GM19452 (cell line): Measurements from ENCODE around the gene RGSL1.
"Not testable (repeated sequence)": the region's sequence is repeated elsewhere in the genome, so short reads cannot be mapped to it uniquely, and the experiment has no call there.

Source experiments
- ATAC-seq: cut with Tn5 transposase; IDR thresholded peaks from one replicate; pipeline ENCODE4 v1.9.1; 2021; ENCODE audit not compliant: unreplicated experiment

RGSL1 gene

GRCh38 chr1:182446033-182446669 lies 3.8 kb upstream of the RGSL1 start:
- ATAC-seq, result peak; percentile 73

DNA sequence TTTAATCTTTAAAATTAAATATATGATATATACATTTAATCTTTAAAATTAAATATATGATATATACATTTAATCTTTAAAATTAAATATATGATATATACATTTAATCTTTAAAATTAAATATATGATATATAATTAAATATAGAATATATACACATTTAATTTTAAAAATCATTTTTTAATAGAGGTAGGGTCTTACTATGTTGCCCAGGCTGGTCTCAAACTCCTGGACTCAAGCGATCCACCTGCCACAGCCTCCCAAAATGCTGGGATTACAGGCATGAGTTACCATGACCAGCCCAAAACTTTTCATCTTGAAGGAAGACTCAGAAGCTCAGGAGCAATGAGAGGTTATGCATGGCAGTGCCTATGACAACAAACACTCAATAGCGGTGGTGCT lies 2.8 kb upstream of the RGSL1 start:
- not testable (repeated sequence) for ATAC-seq

- ATAC-seq, result no peak
Observed at GRCh38 chr1:182447660-182448059, 2.3 kb upstream of the RGSL1 start.

DNA sequence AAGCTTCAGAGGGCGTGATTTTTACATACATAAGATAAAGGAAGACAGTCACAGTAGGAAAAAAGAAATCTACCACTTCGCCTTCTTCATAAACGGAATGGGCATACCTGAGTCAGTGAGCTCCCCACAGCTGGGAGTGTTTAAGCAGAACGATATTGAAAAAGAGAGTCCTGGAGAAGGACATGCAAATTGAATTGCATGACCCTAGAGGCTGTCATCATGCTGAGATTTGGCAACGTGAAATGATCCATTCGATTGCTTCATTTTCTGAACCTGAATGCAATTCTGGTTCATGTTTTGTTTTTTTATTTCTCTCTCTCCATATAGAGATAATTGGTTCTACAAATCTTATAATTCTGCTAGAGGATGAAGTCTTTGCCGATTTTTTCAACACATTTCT lies 3.7 kb downstream of the RGSL1 start:
- no peak for ATAC-seq

GRCh38 chr1:182457844-182458243 lies 7.9 kb downstream of the RGSL1 start:
- ATAC-seq, result no peak

DNA sequence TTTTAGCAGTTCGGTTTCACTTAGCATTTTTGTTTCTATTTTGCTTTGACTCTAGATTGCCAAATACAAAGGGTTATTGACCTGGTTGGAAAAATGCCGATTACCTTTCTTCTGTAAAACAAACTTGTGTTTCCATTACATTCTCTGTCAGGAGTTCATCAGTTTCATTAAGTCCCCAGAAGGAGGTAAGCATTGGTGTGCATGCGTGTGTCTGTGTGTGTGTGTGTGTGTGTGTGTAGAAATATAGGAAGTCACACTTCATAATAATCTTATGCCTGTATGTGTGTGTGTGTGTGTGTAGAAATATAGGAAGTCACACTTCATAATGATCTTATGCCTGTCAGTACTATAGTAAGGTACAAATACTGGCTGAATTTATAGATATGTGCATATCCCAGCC lies 10.0 kb downstream of the RGSL1 start:
- no peak for ATAC-seq

DNA sequence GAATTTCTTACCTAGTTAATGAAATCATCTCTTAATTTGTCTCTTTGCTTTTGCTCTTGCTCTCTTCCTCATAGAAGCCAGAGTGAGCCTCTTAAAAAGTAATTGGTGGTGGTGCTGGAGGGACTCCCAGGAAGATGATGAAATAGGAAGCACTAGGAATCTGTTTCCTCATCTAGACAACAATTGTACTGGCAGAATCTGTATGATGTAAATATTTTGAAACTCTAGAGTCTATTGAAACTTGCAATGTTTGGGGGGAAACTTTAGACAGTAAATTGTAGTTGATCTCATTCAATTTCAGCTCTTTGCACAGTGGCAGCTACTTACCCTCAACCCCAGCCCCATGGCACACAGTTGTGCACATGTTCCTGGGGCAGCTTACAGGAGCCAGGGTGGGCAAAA lies 10.6 kb downstream of the RGSL1 start:
- ATAC-seq, result no peak

DNA sequence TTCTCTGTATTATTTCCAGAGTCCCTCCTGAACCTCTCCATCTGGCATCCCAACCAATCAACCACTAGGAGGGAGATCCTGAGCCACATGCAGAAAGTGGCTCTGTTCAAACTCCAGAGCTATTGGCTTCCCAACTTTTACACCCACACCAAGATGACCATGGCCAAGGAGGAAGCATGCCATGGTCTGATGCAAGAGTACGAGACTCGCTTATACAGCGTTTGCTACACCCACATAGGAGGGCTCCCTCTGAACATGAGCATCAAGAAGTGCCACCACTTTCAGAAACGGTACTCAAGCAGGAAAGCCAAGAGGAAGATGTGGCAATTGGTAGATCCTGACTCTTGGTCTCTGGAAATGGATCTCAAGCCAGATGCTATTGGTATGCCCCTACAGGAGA lies 23.6 kb downstream of the RGSL1 start:
- ATAC-seq, result no peak

DNA sequence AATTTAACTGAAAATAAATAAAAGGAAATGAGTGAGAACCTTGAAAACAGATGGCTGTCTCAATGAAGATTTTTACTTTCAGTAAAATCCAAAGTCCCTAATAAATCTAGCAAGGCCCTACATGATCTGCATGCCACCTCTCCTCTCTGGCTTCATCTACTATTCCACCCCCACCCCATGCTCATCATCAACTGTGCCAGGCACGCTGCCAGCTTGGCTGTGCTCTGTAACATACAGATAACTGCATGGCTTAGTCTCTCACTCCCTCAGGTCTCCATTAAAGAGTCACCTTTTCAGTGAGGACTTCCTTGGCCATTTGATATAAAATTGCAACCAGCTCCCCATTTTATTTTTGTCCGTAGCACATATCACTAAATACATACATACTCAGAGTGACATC lies 26.7 kb downstream of the RGSL1 start:
- no peak for ATAC-seq

GRCh38 chr1:182478238-182478637 lies 28.3 kb downstream of the RGSL1 start:
- ATAC-seq, result no peak

GRCh38 chr1:182484067-182484466 lies 34.1 kb downstream of the RGSL1 start:
- ATAC-seq, result no peak

DNA sequence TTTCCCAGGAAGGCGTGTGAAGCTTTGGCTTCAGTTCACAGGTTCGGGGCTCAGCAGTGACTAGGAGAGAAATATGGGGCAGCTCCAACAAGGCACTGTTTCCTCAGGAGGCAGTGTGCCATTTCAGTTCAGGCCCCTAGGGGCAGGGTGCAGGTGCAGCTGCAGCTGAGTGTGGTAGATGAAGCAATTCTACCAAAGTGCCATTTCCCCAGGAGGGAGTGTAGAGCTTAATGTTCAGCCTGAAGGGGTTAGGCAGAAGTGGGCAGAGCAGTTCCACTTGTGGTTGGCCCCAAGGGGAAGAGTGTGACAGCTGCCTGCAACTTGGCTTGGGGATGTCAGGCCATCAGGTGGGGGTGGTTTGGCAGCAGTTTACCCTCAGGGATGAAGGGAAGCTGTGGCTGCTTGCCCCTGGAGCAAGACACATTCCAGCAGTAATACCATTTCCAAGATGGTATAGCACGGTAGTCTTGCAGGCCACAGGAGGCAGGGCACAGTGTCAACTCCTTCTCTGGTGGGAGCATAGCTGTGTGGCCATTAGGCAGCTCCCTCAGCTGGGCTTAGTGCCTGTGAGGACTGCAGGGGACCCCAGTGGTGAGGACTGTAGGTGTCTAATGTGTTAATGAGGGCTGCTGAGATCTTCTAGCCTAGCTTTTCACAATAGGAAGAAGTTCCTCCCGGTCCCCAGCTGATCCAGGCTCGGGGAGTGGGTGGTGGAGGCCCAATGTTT lies 34.7 kb downstream of the RGSL1 start:
- ATAC-seq, result peak; percentile 96

DNA sequence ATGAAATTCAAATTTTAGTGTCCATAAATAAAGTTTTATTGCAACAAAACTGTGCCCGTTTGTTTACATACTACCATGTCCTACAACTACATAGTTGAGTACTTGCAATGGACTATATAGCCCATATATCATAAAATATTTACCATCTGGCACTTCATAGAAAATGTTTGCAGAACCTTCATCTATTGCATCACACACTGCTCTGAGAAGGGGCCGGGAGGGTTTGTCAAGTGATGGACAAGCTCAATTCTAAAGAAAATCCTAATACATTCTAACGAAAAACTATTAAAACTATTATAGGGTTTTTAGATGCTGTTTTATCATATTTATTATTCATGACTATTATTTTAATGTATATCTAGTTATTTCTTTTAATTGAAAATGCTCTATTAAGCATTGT lies 35.9 kb downstream of the RGSL1 start:
- ATAC-seq, result no peak

GRCh38 chr1:182488803-182489202 lies 38.9 kb downstream of the RGSL1 start:
- ATAC-seq, result no peak

DNA sequence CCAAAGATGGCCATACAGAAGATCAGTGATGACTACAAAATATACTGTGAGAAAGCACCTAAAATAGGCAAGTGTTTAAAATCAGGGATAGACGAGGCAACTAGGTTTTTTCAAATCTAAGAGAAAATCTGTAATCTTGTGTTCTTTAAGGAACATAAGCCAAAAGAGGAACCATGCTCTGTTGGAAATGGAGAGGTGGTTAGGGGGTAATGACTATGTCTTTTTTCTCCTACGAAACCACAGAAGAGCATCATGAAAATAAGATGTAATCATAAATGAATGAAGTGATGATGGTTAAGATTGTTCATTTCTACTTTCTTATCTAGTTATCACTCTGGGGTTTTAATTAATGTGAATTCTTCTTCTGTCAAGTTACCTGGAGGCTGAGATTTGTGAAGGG lies 43.1 kb downstream of the RGSL1 start:
- no peak for ATAC-seq

DNA sequence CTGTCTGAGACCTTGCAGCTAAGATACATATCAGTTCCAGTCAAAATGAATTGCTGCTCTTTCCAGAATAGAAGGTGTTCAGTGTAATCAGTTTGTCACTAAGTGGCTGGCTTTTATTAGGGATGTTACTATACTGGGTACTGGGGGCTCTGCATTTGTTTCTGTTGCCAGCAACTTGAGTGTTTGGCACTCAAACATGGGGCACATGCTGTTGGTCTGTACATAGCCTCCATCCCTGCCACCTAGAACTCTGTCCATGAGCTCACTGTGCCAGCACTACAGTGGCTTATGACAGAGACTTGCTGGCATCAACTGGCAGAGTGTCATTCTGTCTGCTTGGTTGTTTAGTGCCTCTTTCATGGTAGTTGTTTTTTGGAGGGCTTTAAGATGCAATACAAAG lies 45.1 kb downstream of the RGSL1 start:
- no peak for ATAC-seq

GRCh38 chr1:182495693-182496092 lies 45.7 kb downstream of the RGSL1 start:
- ATAC-seq, result no peak

GRCh38 chr1:182507685-182508084 lies 57.7 kb downstream of the RGSL1 start:
- no peak for ATAC-seq

GRCh38 chr1:182515556-182515955 lies 65.6 kb downstream of the RGSL1 start:
- no peak for ATAC-seq

GRCh38 chr1:182520736-182521135 lies 70.8 kb downstream of the RGSL1 start:
- ATAC-seq, result no peak

GRCh38 chr1:182525342-182525741 lies 75.4 kb downstream of the RGSL1 start:
- no peak for ATAC-seq

GRCh38 chr1:182527680-182528079 lies 77.7 kb downstream of the RGSL1 start:
- ATAC-seq, result no peak

- ATAC-seq, result not testable (repeated sequence)
Observed at GRCh38 chr1:182528206-182528605, 78.3 kb downstream of the RGSL1 start.
